Keratinocyte (primary cell): ENCODE results near the gene HEXB. TPM values are rescaled to one million over a fixed set of nuclear protein-coding genes. Genes with fewer than 3 reads are reported as not detected.
A peak's percentile ranks its signal among the peaks of the same experiment; 100 is the strongest.

Source experiments
- DNase-seq: peaks from one replicate; pipeline ENCODE4 v3.0.0-alpha.2; 2011; ENCODE audit warnings: low read depth, missing footprints, low spot score
- FAIRE-seq: peaks from 2 replicates; lab custom pipeline; 2011; peaks lifted over from hg19 to GRCh38; lab: Jason Lieb, UNC
- H2AFZ ChIP-seq: 2 replicates; pipeline ENCODE4 v1.6.0; 2012; ENCODE audit warnings: low read length, control low read depth, inconsistent platforms; ENCODE audit not compliant: control insufficient read depth
- H3K27ac ChIP-seq: 2 replicates; pipeline ENCODE4 v1.5.1; 2011; ENCODE audit warnings: low read length; ENCODE audit not compliant: control insufficient read depth, insufficient read depth
- H3K27me3 ChIP-seq: 3 replicates; pipeline ENCODE4 v1.6.0; 2011; ENCODE audit warnings: low read length; ENCODE audit not compliant: control insufficient read depth, insufficient read depth; ENCODE audit errors: extremely low read depth
- H3K36me3 ChIP-seq, 2 experiments: 2 replicates in 1 of 2; 3 replicates in 1 of 2; pipeline ENCODE4 v1.5.1; 2011; ENCODE audit warnings: low read length in 2 of 2, mild to moderate bottlenecking in 1 of 2; ENCODE audit not compliant: control insufficient read depth in 2 of 2, insufficient read depth in 2 of 2; ENCODE audit errors: extremely low read depth in 1 of 2
- H3K4me1 ChIP-seq: 3 replicates; pipeline ENCODE4 v1.5.1; 2011; ENCODE audit warnings: low read length; ENCODE audit not compliant: control insufficient read depth, insufficient read depth; ENCODE audit errors: extremely low read depth
- H3K4me2 ChIP-seq: 3 replicates; pipeline ENCODE4 v1.6.0; 2011; ENCODE audit warnings: low read depth, low read length; ENCODE audit not compliant: control insufficient read depth, insufficient read depth; ENCODE audit errors: extremely low read depth
- H3K4me3 ChIP-seq, 3 experiments: fragments of 200-600 bp in 1 of 3; sonication (generic) in 1 of 3; 2 replicates in 2 of 3; 3 replicates in 1 of 3; pipeline ENCODE4 v1.5.1; 2011 to 2016; ENCODE audit warnings: low read length in 3 of 3, mild to moderate bottlenecking in 3 of 3, control low read depth in 2 of 3, inconsistent platforms in 1 of 3, low read depth in 1 of 3, mixed read lengths in 1 of 3, mixed run types in 1 of 3, moderate library complexity in 1 of 3; ENCODE audit not compliant: control insufficient read depth in 2 of 3, insufficient read depth in 2 of 3; ENCODE audit errors: extremely low read depth in 1 of 3
- H3K79me2 ChIP-seq: 2 replicates; pipeline ENCODE4 v1.6.0; 2012; ENCODE audit warnings: low read length; ENCODE audit not compliant: control insufficient read depth, insufficient read depth
- H3K9ac ChIP-seq: 3 replicates; pipeline ENCODE4 v1.6.0; 2011; ENCODE audit warnings: low read length; ENCODE audit not compliant: control insufficient read depth, insufficient read depth; ENCODE audit errors: extremely low read depth
- H3K9me1 ChIP-seq: 3 replicates; pipeline ENCODE4 v1.6.0; 2011; ENCODE audit warnings: low read length; ENCODE audit not compliant: control insufficient read depth, insufficient read depth; ENCODE audit errors: extremely low read depth
- H3K9me3 ChIP-seq: 2 replicates; pipeline ENCODE4 v1.5.1; 2012; ENCODE audit warnings: low read depth, low read length; ENCODE audit not compliant: control insufficient read depth
- H4K20me1 ChIP-seq: 3 replicates; pipeline ENCODE4 v1.6.0; 2011; ENCODE audit warnings: low read length; ENCODE audit not compliant: control insufficient read depth, insufficient read depth; ENCODE audit errors: extremely low read depth
- CTCF ChIP-seq, 3 experiments: IDR thresholded peaks in 1 of 3; conservative IDR thresholded peaks in 1 of 3; optimal IDR thresholded peaks in 1 of 3; 2 replicates in 2 of 3; 3 replicates in 1 of 3; pipeline versions ENCODE3 to v1.5.1; 2011; ENCODE audit warnings: low read length in 3 of 3, mild to moderate bottlenecking in 3 of 3, moderate library complexity in 2 of 3, control low read depth in 1 of 3, inconsistent platforms in 1 of 3; ENCODE audit not compliant: insufficient read depth in 2 of 3; ENCODE audit errors: extremely low read depth in 1 of 3
- EZH2 ChIP-seq: IDR thresholded peaks from one replicate; pipeline ENCODE4 v1.6.1; 2012; ENCODE audit warnings: inconsistent platforms, mild to moderate bottlenecking, low read length, moderate library complexity
- dilution Hi-C: fragments of 300-500 bp; cut with MboI; formaldehyde crosslinking; loops from one replicate; pipeline ENCODE4 v1.7.0; 2020; ENCODE audit warnings: low sequenced_read_pairs; ENCODE audit not compliant: extremely low pct_ligation_motif_present
- polyA plus RNA-seq, 5 experiments: library from polyadenylated mRNA; depleted of rRNA in 3 of 5; stranded (reverse) in 3 of 5; stranded (forward) in 1 of 5; unstranded in 1 of 5; fragments of >200 nt; gene quantifications; 1 replicate in 1 of 5; 2 replicates in 3 of 5; 3 replicates in 1 of 5; pipeline versions ENCODE4 v1.2.1 to v1.2.3, GENCODE V29; 2011 to 2012; ENCODE audit warnings: missing spikeins in 2 of 5, low read depth in 1 of 5, low replicate concordance in 1 of 5
- small RNA-seq, 3 experiments: library from RNA; depleted of rRNA; stranded (forward); fragments of <200 nt; gene quantifications; one replicate each; pipeline ENCODE3, GENCODE V24; 2012; ENCODE audit warnings: low read depth in 3 of 3, low replicate concordance in 1 of 3; ENCODE audit not compliant: insufficient read length in 3 of 3

HEXB gene
- polyA plus RNA-seq, 1 donor (not counting 4 experiments of a cell fraction or from before 2014, with no cell fraction given): 192 TPM

DNA sequence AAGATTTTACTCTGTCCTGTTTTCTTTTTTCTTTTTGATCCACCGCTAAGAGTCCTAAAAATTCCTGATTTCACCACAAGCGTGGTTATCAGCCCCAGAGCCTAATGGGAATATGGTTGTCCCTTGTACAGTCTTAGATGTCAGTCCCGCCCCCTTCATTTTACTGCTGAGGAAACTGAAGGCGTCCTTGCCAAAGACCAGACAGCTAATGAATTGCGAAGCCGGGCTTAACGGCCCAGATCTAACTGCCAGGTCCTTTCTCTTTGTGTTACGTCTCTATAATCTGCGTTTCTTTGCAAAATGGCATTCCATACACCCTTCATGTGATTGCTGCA, 82.5 kb downstream of the HEXB start:
- Histone ChIP-seq H3K9me1 (no peaks in the 10 kb centered on the region), H3K4me1 (peaks cover 42% of the 10 kb centered on the region), H3K79me2 (peaks cover 49% of the 10 kb centered on the region), H3K27ac (peak overlapping the region; percentile 96), H3K36me3 (peaks cover 0 to 8% of the 10 kb centered on the region in 2 experiments), H3K4me3 (peak overlapping the region; percentile 76 to 100 (median 99)), H3K4me2 (peak overlapping the region; percentile 89), H4K20me1 (no peaks in the 10 kb centered on the region), H3K27me3 (no peaks in the 10 kb centered on the region), H3K9ac (peak overlapping the region; percentile 96), H2AFZ (peak overlapping the region; percentile 92), H3K9me3 (no peaks in the 10 kb centered on the region)
- TF ChIP-seq EZH2 (no peak), CTCF (optimal IDR thresholded peaks at IDR 0.05 in 1 of 3, IDR thresholded peaks at IDR 0.05 in 1 of 3, conservative IDR thresholded peaks at IDR 0.05 in 1 of 3; ENCODE audit: extremely low read depth in 1 of 3, insufficient read depth in 2 of 3, low read length in 3 of 3) (no peak)
- no peak for DNase-seq
- dilution Hi-C loops: no loop called here
- FAIRE-seq: peak; percentile 52

Small RNAs within 50 kb of the gene (small RNA-seq; reads per million reads assigned to genes)
- gene RNU6-658P: 0 reads per million in 3 experiments

Other genes starting within 250 kb of the HEXB start
- 67.2 to 97.9 TPM (median 68.1 TPM) in 3 replicates for gene ENC1, start 44.5 kb upstream of the HEXB start, polyA plus RNA-seq
- 31.5 to 55.4 TPM (median 48.7 TPM) in 3 replicates for gene GFM2, start 81.9 kb downstream of the HEXB start, polyA plus RNA-seq
- gene NSA2, start 82.0 kb downstream of the HEXB start, polyA plus RNA-seq: 46.0 to 107 TPM (median 85.7 TPM) in 3 replicates
- 7.2 to 13.1 TPM (median 8.9 TPM) in 3 replicates for gene FAM169A, start 181.2 kb downstream of the HEXB start, polyA plus RNA-seq